Pulmonary artery endothelial cell (primary cell): ENCODE results near the gene SH3BP4. TPM values are rescaled to one million over a fixed set of nuclear protein-coding genes. Genes with fewer than 3 reads are reported as not detected.

ENCODE experiments used
- DNase-seq: peaks from one replicate; pipeline ENCODE4 v3.0.0-alpha.2; 2011; ENCODE audit warnings: low read depth, low spot score
- total RNA-seq: library from RNA; depleted of rRNA; stranded (reverse); fragments of >200 nt; gene quantifications from 2 replicates; pipeline ENCODE4 v1.2.3, GENCODE V29; 2014

SH3BP4 gene
- total RNA-seq, 1 donor from 2014 or later: 47.7 TPM

- no peak for DNase-seq
Measured at GRCh38 chr2:235083822-235084221, 132.0 kb downstream of the SH3BP4 start.

- no peak for DNase-seq
Measured at GRCh38 chr2:235084424-235084823, 132.6 kb downstream of the SH3BP4 start.

GRCh38 chr2:235085476-235085875, 133.7 kb downstream of the SH3BP4 start:
- no peak for DNase-seq

GRCh38 chr2:235086481-235087184, 134.8 kb downstream of the SH3BP4 start:
- no peak for DNase-seq

GRCh38 chr2:235087832-235088495, 136.1 kb downstream of the SH3BP4 start:
- no peak for DNase-seq

GRCh38 chr2:235088496-235088921, 136.7 kb downstream of the SH3BP4 start:
- no peak for DNase-seq

GRCh38 chr2:235091421-235091820, 139.6 kb downstream of the SH3BP4 start:
- DNase-seq: no peak

- no peak for DNase-seq
Measured at GRCh38 chr2:235091983-235092382, 140.2 kb downstream of the SH3BP4 start.

- DNase-seq: no peak
Measured at GRCh38 chr2:235092433-235093223, 140.8 kb downstream of the SH3BP4 start.

GRCh38 chr2:235094457-235094856, 142.6 kb downstream of the SH3BP4 start:
- DNase-seq: no peak

- DNase-seq: no peak
Measured at GRCh38 chr2:235095569-235095968, 143.8 kb downstream of the SH3BP4 start.

GRCh38 chr2:235096447-235096846, 144.6 kb downstream of the SH3BP4 start:
- DNase-seq: no peak

GRCh38 chr2:235097196-235097595, 145.4 kb downstream of the SH3BP4 start:
- no peak for DNase-seq

GRCh38 chr2:235098269-235098668, 146.5 kb downstream of the SH3BP4 start:
- no peak for DNase-seq

- no peak for DNase-seq
Measured at GRCh38 chr2:235098736-235099494, 147.1 kb downstream of the SH3BP4 start.

GRCh38 chr2:235102896-235103295, 151.1 kb downstream of the SH3BP4 start:
- DNase-seq: no peak
